Stromal cell of bone marrow (primary cell): ENCODE data around the gene TRPM2.
"Not testable (repeated sequence)": the region's sequence is repeated elsewhere in the genome, so short reads cannot be mapped to it uniquely, and the experiment has no call there.

Experiments
- DNase-seq: peaks from one replicate; pipeline ENCODE4 v3.0.0-alpha.2; 2012; ENCODE audit warnings: low read depth

TRPM2 gene

DNA sequence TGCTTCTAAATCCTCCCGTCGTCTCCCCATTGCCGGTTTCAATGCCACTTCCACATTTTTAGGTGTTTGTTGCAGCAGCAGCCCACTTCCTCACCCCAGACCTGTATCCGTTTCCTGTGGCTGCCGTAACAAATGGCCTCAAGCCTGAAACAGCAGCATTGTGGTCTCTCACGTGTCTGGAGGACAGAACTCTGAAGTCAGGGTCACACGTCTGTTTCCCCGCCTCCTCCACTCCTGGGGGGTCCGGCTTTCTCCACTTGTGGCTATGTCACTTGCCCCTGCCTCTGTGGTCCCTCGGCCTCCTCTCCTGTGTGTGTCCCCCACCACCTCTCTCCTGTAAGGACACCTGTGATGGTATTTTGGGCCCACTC, 21.8 kb downstream of the TRPM2 start:
- no peak for DNase-seq

DNA sequence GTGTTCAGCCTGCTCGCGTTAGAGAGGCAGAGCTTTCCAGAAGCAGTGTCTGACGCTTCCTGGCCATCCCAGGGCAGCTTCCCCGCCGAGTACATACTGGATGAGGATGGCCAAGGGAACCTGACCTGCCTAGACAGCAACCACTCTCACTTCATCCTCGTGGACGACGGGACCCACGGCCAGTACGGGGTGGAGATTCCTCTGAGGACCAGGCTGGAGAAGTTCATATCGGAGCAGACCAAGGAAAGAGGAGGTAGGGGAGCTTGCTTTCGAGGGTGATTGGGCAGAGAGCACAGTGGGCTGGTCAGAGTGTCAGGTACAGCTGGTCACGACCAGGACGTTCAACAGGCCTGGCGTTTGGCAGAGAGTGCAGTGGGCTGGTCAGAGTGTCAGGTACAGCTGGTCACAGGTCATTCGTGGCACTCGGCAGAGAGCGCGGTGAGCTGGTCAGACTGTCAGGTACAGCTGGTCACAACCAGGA, 22.4 kb downstream of the TRPM2 start:
- no peak for DNase-seq

DNA sequence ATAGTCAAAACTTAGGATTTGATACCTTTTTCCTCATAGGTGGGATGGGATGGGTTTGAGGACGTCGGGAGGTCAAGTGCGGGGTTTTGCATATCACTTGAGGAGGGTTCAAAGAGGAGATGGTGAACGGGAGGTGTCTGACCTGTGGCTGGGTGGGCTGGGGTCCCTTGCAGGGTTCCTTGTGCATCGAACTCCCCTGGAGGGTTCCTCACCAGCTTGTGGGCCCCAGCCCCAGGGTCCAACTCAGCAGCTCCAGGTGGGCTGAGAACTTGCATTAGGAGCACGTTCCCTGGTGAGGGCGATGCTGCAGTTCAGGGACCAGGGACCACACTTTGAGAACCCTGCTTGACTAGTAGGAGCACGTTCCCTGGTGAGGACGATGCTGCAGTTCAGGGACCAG, 23.2 kb downstream of the TRPM2 start:
- DNase-seq, result no peak

DNA sequence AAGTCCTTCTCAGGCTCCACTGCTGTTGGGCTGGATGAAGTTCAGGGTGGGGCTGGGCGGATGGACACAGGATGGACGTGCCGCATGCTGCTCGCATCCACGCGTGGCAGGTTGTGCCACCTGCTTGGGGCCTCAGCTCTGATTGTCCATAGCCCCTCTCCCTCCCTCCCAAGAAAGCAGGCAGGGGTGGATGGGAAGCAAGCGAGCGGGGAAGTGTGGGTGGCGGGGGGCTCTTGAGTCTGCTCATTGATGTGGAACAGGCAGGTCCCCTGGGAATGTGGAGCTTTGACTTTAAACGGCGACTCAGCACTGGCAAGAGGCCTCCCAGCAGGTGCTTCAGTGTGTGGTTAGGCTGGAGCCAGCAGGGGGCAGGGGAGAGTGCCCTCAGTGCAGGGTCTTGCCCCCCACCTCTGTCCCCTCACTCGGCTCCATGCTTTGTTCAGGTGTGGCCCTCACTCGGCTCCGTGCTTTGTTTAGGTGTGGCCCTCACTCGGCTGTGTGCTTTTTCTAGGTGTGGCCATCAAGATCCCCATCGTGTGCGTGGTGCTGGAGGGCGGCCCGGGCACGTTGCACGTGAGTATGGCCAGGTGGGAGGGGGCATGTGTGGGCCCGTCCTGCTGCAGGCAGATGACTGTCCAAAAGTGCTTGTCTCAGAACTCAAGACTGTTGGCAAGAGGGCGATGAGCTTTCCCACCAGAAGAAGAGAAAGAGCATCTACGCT, 23.9 kb downstream of the TRPM2 start:
- DNase-seq, result no peak

DNA sequence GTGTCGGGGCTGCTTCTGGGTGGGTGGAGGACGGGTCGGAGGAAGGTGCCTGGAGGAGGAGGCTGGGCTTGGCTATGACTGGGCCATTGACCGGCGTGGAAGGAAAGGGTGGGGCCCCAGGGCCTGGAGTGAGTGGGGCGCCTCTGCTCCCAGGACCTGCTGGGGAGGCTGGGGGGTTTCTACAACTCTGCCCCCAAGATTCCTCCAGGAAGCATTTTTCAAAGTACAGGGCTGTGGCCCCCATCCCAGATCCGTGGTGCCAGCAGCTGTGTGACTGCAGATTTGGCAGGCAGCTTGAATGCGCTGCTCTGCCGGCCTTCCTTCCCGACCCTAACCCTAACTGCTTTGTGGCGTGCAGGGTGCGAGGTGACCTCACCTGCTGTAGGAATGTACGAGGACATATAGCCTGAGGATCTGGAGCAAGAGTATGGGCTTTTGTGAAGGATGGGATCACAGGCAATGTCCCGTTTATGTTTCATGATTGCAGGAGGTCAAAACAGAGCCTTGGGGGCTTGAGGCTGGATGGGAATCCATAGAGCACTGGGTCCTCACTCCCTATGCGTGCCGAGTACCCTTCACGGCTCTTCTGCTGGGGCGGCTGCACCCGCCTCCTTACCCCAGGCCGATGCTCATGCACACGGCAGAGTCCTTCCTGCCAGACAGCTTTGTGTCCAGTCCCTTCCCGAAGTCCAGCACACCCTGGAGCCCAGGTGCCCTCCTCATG, 24.7 kb downstream of the TRPM2 start:
- DNase-seq, result no peak

DNA sequence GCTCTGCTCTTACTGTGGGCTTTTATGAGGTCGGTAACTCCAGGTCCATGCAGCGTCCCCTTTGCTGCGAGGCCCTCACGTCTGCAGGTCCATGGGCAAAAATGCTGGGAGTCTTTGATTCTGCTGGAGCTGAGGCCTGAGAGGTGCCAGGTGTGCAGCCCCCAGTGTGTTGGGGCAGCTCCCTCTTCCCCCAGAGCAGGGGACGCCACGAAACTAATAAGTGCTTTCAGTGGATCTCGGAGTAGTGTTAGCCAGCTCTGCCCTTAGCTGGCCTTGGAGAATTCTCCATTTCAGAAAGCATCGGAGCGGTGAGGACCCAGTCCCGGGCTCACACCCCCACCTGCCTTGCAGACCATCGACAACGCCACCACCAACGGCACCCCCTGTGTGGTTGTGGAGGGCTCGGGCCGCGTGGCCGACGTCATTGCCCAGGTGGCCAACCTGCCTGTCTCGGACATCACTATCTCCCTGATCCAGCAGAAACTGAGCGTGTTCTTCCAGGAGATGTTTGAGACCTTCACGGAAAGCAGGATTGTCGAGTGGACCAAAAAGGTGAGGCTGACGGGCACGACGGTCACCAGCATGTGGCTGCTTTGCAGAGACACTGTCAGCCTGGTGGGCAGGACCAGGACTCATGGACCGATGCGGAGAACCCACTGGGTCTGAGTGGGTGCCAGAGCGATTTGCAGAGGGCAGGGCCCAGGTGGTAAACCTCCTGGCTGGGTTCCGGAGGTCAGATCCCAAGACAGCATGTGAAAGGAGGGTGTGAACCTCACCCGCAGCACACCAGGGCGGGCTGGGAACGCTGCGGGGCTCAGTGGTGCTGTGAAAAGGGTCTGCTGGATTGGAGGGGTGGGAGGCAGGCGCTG, 25.5 kb downstream of the TRPM2 start:
- DNase-seq, result no peak

DNA sequence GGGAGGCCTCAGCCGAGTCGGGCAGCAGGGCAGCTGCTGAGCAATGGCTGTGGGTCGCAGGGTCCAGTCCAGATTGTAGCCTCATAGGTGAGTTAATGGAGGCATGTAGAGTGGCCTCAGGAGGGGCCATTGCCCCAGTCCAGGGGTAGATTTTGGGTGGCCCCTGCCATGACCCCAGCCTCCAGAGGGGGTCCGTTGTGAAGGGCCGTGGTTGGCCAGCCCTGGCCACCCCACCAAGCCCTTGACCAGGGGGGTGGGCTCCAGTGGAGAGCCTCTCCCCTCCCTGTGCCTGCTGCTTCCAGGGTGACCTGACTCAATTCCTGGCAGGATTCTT, 26.1 kb downstream of the TRPM2 start:
- DNase-seq, result no peak

DNA sequence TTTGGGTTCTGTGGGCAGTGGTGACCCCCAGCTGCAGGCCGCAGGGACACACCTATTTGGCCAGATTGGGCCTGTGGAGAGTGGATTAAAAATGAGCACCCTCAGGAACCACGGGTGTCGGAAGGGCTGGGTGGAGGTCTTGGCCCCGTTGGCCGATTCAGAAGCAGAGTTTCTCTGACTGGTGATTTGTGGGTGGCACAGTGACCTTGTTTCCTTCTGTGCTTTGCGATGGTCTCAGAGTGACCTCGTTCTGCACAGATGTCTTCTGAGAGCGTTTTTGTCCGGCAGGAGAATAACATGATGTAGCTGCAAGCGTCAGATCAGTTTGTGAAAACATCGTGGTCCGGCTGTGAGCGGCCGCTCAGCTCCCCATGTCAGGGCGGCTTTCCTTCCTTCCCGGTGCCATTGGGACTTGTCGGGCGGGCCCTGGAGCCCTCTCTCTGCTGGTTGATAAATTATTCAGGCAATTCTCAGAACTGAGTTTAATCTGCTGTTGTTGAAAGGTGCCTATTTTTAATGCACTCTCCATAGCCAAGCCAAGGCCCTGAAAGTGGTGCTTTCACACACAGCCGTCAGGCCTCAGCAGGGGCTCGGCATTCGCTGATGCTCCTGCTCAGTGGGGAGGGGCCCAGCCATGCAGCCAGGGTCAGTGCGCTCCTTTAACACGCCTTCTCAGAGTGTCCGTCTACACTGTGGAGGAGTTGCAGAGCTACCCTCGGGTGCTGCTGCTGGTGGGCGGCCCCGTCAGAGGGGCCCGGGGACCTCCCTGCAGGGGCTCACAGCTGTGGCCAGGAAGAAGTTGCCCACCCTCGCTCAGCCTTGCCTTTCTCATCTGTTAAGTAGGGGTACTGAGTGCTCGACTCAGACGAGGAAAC, 26.8 kb downstream of the TRPM2 start:
- DNase-seq, result no peak

DNA sequence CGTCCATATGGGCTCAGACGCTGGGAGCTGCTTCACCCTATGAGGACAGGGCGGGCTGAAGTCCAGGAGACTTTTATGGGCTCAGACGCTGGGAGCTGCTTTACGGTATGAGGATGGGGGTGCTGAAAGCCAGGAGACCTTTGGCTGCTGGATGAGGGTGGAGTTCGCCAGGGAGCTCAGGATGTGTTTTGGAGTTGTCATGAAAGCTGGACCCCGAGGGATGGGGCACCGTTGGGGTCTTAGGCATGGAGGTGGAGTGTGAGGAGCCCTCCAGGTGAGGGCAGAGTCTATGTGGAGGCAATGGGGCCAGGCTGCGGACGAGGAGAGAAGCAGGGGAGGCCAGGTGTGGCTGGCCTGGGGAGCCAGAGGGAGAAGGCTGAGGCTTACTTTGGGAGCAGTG, 27.5 kb downstream of the TRPM2 start:
- no peak for DNase-seq

DNA sequence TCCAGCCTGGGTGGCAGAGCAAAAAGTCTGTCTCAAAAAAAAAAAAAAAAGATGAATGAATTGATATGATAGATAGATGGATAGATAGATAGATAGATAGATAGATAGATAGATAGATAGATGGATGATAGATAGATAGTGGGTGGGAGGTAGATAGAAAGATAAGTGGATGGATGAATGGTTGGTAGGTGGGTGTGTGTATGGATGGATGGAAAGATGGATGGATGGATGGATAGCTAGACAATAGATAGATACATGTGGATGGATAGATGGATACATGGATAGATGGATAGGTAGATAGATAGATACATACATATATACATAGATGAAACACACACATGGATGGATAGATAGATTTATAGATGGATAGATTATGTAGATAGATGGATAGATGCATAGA, 28.5 kb downstream of the TRPM2 start:
- no peak for DNase-seq

DNA sequence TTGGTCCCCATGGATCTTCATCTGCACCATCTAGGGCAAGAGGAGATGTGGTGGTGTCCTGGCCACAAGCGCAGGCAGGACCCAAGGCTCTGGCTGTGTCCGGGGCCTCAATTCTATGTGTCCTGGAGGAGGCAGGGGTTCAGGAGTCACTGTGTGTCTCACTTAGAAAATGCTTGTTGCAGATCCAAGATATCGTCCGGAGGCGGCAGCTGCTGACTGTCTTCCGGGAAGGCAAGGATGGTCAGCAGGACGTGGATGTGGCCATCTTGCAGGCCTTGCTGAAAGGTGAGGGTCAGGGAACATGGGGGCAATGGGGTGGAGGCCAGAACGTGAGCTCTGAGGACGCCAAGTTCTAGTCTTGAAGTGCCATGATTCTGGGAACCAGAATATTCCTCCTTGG, 29.1 kb downstream of the TRPM2 start:
- DNase-seq, result no peak

DNA sequence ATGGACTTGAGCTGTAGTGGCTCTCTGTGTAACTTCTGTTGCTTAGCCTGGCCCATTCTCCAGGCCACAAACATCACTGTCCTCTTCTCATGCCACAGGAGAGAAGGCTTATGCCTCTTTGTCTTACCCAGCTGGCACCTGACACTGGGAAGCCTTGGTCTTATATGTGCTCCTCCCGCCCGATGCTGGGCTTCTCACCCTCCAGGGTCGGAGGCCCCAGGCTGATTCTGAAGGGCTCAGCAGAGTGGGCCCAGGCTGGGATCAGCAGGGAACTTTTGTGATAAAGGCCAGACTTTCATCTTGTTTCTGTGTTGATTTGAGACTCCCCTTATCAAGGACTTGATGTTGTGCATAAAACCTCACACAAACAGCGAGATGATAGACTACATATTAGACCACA, 29.8 kb downstream of the TRPM2 start:
- DNase-seq, result no peak

DNA sequence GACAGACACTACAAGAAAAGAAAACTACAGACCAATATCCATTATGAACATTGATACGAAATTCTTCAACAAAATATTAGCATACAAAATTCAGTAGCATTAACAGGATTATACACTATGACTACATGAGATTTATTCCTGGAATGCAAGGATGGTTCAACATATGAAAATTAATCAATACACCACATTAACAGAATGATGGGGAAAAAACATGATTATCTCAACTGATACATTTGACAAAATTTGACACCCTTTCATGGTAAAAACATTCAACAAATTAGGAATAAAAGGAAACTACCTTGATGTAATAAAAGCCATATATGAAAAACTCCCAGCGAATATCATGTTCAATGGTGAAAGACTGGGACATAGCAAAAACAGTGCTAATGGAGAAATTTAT, 31.5 kb downstream of the TRPM2 start:
- no peak for DNase-seq

DNA sequence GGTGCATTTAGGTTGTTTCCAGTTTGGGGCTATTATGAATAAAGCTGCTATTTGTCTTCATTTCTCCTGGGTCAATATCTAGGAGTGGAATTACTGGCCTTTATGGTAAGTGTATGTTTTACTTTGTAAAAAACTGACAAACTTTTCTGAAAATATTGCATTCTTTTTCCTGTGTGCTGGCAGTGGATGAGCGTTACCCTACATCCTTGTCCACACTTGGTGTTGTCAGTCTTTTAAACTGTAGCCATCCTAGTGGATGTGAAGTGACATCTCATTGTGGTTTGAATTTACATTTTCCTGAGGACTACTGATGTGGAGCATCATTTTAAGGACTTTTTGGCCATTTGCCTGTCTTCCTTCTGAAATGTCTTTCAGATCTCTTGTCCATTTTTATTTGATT, 35.9 kb downstream of the TRPM2 start:
- no peak for DNase-seq

DNA sequence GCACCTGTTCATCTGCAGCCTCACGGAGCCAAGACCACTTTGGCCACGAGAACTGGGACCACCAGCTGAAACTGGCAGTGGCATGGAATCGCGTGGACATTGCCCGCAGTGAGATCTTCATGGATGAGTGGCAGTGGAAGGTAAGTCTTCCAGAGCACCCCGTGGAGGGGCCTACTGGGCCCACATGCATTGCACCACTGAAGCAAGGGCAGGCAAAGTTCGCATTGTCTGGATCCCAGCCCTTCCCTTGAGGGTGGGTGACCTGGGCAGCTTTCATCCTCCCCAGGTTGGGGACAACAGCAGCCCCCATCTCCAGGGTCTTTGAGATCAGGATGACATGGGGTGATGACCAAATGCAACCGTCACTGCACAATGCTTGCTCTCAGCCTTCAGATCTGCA, 37.5 kb downstream of the TRPM2 start:
- no peak for DNase-seq

DNA sequence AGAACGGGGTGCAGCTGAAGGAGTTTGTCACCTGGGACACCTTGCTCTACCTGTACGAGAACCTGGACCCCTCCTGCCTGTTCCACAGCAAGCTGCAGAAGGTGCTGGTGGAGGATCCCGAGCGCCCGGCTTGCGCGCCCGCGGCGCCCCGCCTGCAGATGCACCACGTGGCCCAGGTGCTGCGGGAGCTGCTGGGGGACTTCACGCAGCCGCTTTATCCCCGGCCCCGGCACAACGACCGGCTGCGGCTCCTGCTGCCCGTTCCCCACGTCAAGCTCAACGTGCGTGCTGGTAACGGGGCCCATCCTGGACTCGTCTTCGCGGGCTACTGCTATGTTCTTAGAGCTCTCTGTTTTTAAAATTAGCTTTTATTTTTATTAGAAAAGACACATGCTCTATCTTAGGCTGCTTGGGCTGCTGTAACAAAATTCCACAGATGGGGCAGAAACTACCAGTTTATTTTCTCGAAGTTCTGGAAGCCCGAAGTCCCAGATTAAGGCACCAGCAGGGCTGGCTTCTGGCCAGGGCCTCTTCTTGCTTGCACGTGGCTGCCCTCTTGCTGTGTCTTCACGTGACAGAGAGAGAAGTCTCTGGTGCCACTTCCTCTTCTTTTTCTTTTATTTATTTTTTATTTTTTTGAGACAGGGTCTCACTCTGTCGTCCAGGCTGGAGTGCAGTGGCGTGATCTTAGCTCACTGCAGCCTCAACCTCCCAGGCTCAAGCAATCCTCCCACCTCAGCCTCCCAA, 38.1 kb downstream of the TRPM2 start:
- DNase-seq, result no peak

DNA sequence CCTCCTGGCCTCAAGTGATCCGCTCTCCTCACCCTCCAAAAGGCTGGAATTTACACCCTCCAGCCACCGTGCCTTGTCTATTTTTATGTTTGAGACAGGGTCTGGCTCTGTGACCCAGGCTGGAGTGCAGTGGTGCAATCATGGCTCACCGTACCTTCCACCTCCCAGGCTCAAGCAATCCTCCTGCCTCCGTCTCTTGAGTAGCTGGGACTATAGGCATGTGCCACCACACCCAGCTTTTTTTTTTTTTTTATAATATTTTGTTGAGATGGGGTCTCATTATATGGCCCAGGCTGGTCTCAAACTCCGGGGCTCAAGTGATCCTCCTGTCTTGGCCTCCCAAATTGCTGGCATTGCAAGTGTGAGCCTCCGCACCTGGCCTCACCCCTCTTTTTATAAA, 38.8 kb downstream of the TRPM2 start:
- DNase-seq, result no peak

DNA sequence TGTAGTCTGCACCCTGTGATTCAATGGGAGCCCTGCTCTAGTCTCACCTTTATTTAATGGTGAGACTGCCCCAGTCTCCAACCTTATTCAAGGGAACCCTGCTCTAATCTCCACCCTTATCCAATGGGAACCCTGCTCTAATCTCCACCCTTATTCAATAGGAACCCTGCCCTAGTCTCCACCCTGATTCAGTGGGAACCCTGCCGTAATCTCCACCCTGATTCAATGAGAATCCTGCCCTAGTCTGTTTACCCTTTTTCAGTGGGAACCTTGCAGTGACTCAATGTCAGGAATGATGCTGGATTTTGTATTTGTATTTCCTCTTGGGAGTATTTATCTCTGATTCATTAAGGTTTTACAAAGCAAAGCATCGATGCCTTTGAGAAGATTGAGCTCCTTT, 39.5 kb downstream of the TRPM2 start:
- no peak for DNase-seq

DNA sequence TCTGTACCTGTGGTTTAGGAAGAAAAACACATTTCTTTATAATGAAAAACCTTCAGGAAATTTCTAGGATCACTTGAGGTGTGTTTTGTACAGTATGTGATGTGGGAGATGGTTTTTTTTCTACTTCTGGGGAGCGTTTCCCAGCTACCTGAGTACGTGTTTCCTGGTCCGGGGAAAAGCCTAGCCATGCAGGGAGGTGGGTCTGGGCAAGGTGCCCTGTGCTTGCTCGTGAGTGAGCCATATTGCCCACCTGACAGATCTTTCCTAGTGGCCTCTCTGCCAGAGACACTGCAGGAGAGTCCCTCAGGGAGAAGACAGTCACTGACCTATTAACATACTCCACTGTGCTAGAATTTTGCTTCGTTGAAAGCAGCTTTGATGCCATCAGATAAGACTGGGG, 41.3 kb downstream of the TRPM2 start:
- DNase-seq, result no peak

DNA sequence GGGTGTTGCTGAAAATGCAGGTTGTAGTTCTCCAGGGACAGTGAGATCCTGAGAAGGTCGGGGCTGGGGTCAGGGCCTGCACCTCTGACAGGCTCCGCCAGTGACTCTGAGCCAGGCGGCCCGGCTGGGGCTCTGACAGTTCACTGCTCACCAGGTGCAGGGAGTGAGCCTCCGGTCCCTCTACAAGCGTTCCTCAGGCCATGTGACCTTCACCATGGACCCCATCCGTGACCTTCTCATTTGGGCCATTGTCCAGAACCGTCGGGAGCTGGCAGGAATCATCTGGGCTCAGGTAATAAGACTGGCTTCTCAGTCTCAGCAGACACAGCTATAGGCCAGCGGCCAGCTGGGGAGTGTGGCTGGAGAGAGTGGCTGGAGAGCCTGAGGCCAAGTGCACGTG, 41.8 kb downstream of the TRPM2 start:
- no peak for DNase-seq

DNA sequence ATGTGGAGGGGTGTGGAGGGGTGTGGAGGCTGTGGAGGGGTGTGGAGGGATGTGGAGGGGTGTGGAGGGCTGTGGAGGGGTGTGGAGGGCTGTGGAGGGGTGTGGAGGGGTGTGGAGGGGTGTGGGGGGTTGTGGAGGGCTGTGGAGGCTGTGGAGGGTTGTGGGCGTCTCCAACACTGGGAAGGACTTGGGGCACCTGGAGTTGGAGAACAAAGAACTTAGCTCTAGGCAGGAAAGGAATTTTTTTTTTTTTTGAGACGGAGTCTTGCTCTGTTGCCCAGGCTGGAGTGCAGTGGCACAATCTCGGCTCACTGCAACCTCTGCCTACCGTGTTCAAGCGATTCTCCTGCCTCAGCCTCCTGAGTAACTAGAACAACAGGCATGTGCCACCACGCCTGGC, 43.4 kb downstream of the TRPM2 start:
- DNase-seq, result not testable (repeated sequence)
